ENCODE measurements around the gene SAMD4A.

- TF ChIP-seq POLR2A (IDR thresholded peaks at IDR 0.05) (no peak), CTCF (IDR thresholded peaks at IDR 0.05) (no peak)
Observed at GRCh38 chr14:54697001-54697400, 130.1 kb downstream of the SAMD4A start.
